Calu3 (cell line): ENCODE measurements around the gene AIMP2. TPM values are rescaled to one million over a fixed set of nuclear protein-coding genes. Genes with fewer than 3 reads are reported as not detected.
A peak's percentile ranks its signal among the peaks of the same experiment; 100 is the strongest.
"Not testable (repeated sequence)": the region's sequence is repeated elsewhere in the genome, so short reads cannot be mapped to it uniquely, and the experiment has no call there.

Experiments
- BruUV-seq: library from RNA; stranded (reverse); fragments of 400-500 nt; replicated peaks from 2 replicates; lab custom pipeline; 2021; lab: Mats Ljungman, UMichigan
- CTCF ChIA-PET: fragments of 300-600 bp; sonication (Branson Sonifier 250); formaldehyde crosslinking; loops from one replicate; lab custom pipeline; 2022; ENCODE audit warnings: antibody characterized with exemption; lab: Charles Lee
- DNase-seq: peaks from one replicate; pipeline ENCODE4 v3.0.0; 2022
- H3K27ac Mint-ChIP-seq: one replicate; pipeline ENCODE4 v1.8.0; 2022; ENCODE audit warnings: mixed read lengths; ENCODE audit not compliant: unreplicated experiment
- H3K27me3 Mint-ChIP-seq: one replicate; pipeline ENCODE4 v1.8.0; 2022; ENCODE audit warnings: mixed read lengths; ENCODE audit not compliant: unreplicated experiment
- H3K36me3 Mint-ChIP-seq: one replicate; pipeline ENCODE4 v1.8.0; 2022; ENCODE audit warnings: mild to moderate bottlenecking, moderate library complexity, mixed read lengths; ENCODE audit not compliant: insufficient read depth, unreplicated experiment
- H3K4me1 Mint-ChIP-seq: one replicate; pipeline ENCODE4 v1.8.0; 2022; ENCODE audit warnings: mild to moderate bottlenecking, low read depth, mixed read lengths; ENCODE audit not compliant: unreplicated experiment
- H3K4me3 Mint-ChIP-seq: one replicate; pipeline ENCODE4 v1.8.0; 2022; ENCODE audit warnings: mild to moderate bottlenecking, low read depth, moderate library complexity, mixed read lengths; ENCODE audit not compliant: unreplicated experiment
- H3K9me3 Mint-ChIP-seq: one replicate; pipeline ENCODE4 v1.8.0; 2022; ENCODE audit warnings: low read depth, mixed read lengths; ENCODE audit not compliant: unreplicated experiment
- intact Hi-C: fragments of 100-400 bp; cut with micrococcal nuclease; formaldehyde crosslinking; loops from one replicate; pipeline ENCODE4 v1.10.0; 2022; ENCODE audit not compliant: unreplicated experiment
- total RNA-seq: library from RNA; stranded (reverse); gene quantifications from 2 replicates; pipeline ENCODE4 v1.2.3, GENCODE V29; 2022
- TF ChIP-seq, protein P1 (sequence below): fragments of 200-600 bp; IDR thresholded peaks from one replicate; pipeline ENCODE4 v1.8.0; 2022; ENCODE audit warnings: antibody characterized with exemption; ENCODE audit not compliant: unreplicated experiment

AIMP2 gene
- total RNA-seq, 1 experiment from 2014 or later = 85.9 TPM

DNA sequence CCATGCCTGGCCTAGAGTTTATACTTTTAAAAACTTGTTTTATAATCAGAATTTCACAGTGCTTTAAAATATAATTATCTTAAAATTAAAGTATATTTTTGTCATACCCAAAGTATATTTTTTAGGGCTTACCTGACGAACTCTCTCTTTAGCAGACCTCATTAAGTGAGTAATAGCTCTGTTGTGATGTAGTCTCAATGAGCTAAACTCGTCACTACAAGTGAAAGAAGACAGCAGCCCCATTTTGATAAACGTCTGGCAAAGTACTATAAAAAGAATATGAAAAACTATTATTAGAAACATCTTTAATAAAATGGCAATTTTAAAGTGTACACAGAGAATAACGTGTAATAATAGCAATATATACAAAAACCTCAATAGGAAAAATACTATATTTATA lies 40.7 kb downstream of the AIMP2 start:
- intact Hi-C loops = loop anchor here (5.0 kb wide), 1 partner anchor 37 kb away; no protein-coding TSS in a partner anchor
- no peak overlapping the region for H3K4me3 Mint-ChIP-seq
- TF ChIP-seq, protein P1, sequence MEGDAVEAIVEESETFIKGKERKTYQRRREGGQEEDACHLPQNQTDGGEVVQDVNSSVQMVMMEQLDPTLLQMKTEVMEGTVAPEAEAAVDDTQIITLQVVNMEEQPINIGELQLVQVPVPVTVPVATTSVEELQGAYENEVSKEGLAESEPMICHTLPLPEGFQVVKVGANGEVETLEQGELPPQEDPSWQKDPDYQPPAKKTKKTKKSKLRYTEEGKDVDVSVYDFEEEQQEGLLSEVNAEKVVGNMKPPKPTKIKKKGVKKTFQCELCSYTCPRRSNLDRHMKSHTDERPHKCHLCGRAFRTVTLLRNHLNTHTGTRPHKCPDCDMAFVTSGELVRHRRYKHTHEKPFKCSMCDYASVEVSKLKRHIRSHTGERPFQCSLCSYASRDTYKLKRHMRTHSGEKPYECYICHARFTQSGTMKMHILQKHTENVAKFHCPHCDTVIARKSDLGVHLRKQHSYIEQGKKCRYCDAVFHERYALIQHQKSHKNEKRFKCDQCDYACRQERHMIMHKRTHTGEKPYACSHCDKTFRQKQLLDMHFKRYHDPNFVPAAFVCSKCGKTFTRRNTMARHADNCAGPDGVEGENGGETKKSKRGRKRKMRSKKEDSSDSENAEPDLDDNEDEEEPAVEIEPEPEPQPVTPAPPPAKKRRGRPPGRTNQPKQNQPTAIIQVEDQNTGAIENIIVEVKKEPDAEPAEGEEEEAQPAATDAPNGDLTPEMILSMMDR = no peak
- BruUV-seq = no TSS peak
- CTCF ChIA-PET = no interaction called here
- H3K27me3 Mint-ChIP-seq = no peaks in the 10 kb centered on the region
- peaks cover 84% of the 10 kb centered on the region for H3K36me3 Mint-ChIP-seq
- H3K4me1 Mint-ChIP-seq = peaks cover 4% of the 10 kb centered on the region
- no peak for DNase-seq
- no peaks in the 10 kb centered on the region for H3K9me3 Mint-ChIP-seq
- no peak overlapping the region for H3K27ac Mint-ChIP-seq

DNA sequence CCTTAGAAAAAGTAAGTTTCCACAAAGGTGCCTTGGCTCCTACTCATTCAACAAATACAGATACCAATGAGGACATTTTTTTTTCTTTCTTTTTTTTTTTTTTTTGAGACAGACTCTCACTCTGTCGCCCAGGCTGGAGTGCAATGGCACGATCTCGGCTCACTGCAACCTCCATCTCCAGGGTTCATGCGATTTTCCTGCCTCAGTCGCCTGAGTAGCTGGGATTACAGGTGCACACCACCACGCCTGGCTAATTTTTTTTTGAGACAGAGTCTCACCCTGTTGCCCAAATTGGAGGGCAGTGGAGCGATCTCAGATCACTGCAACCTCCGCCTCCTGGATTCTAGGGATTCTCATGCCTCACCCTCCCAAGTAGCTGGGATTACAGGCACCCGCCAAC lies 42.1 kb downstream of the AIMP2 start:
- H3K9me3 Mint-ChIP-seq, BruUV-seq, H3K27me3 Mint-ChIP-seq, H3K4me3 Mint-ChIP-seq, H3K27ac Mint-ChIP-seq, CTCF ChIA-PET, DNase-seq: not testable (repeated sequence)
- intact Hi-C loops = loop anchor here (5.0 kb wide), 1 partner anchor 39 kb away; no protein-coding TSS in a partner anchor
- H3K36me3 Mint-ChIP-seq = peaks cover 83% of the 10 kb centered on the region
- H3K4me1 Mint-ChIP-seq = peaks cover 13% of the 10 kb centered on the region

- intact Hi-C loops = no loop called here
- Mint-ChIP-seq H3K9me3 (no peaks in the 10 kb centered on the region), H3K27ac (no peak overlapping the region), H3K27me3 (no peaks in the 10 kb centered on the region), H3K36me3 (peaks cover 72% of the 10 kb centered on the region), H3K4me1 (peaks cover 13% of the 10 kb centered on the region), H3K4me3 (peak overlapping the region; percentile 87)
- no TSS peak for BruUV-seq
- DNase-seq = no peak
- CTCF ChIA-PET = interaction anchor here (0.6 to 1.8 kb wide), 5 partner anchors 15 to 179 kb away, joined by 3 to 7 read pairs (median 3); no protein-coding TSS in a partner anchor
- TF ChIP-seq, protein P1 = no peak
Observed at GRCh38 chr7:6056616-6057015, 47.5 kb downstream of the AIMP2 start.

GRCh38 chr7:6057316-6058129 lies 48.5 kb downstream of the AIMP2 start:
- Mint-ChIP-seq H3K36me3 (peaks cover 63% of the 10 kb centered on the region), H3K27me3 (no peaks in the 10 kb centered on the region), H3K27ac (peak overlapping the region; percentile 87), H3K4me3 (peak overlapping the region; percentile 87), H3K4me1 (peaks cover 13% of the 10 kb centered on the region), H3K9me3 (no peaks in the 10 kb centered on the region)
- BruUV-seq = no TSS peak
- CTCF ChIA-PET = interaction anchor here (0.6 to 1.8 kb wide), 8 partner anchors 14 to 494 kb away, joined by 3 to 7 read pairs (median 3); partner anchors contain the start of genes AIMP2 and PMS2
- intact Hi-C loops = no loop called here
- DNase-seq = peak; percentile 17
- TF ChIP-seq, protein P1 = no peak

GRCh38 chr7:6059941-6060340 lies 50.9 kb downstream of the AIMP2 start:
- intact Hi-C loops = not testable (repeated sequence)

More at GRCh38 chr7:6059941-6060340, 50.9 kb downstream of the AIMP2 start:
- CTCF ChIA-PET = interaction anchor here (0.6 to 1.6 kb wide), 3 partner anchors 9 to 30 kb away, joined by 3 to 5 read pairs (median 3); no protein-coding TSS in a partner anchor
- BruUV-seq, H3K4me1 Mint-ChIP-seq, DNase-seq, H3K4me3 Mint-ChIP-seq, H3K27ac Mint-ChIP-seq, H3K9me3 Mint-ChIP-seq, H3K27me3 Mint-ChIP-seq: not testable (repeated sequence)
- peaks cover 40% of the 10 kb centered on the region for H3K36me3 Mint-ChIP-seq
